HPDE6-E6E7 (cell line): ENCODE measurements around the gene CCL26.
A peak's percentile ranks its signal among the peaks of the same experiment; 100 is the strongest.
"Not testable (repeated sequence)": the region's sequence is repeated elsewhere in the genome, so short reads cannot be mapped to it uniquely, and the experiment has no call there.

Experiments
- DNase-seq: peaks from one replicate; pipeline ENCODE4 v3.0.0; 2011; ENCODE audit warnings: missing footprints; ENCODE audit errors: extremely low spot score

Gene CCL26

GRCh38 chr7:75738975-75739795 lies 32.8 kb downstream of the CCL26 start:
- DNase-seq, result peak; percentile 98

GRCh38 chr7:75738604-75738974 lies 33.4 kb downstream of the CCL26 start, which contains the start of gene HIP1:
Gene HIP1 (minus strand): TSS chr7:75738941. CDS start chr7:75738920, 21 bp downstream.
- DNase-seq, result no peak

GRCh38 chr7:75737856-75738603 lies 34.0 kb downstream of the CCL26 start:
- DNase-seq, result no peak

- no peak for DNase-seq
Measured at GRCh38 chr7:75735581-75736350, 36.2 kb downstream of the CCL26 start.

GRCh38 chr7:75734586-75735458 lies 37.2 kb downstream of the CCL26 start:
- no peak for DNase-seq

- DNase-seq, result no peak
Measured at GRCh38 chr7:75732764-75733630, 39.0 kb downstream of the CCL26 start.

- no peak for DNase-seq
Measured at GRCh38 chr7:75732016-75732521, 39.9 kb downstream of the CCL26 start.

- no peak for DNase-seq
Measured at GRCh38 chr7:75729851-75730274, 42.1 kb downstream of the CCL26 start.

GRCh38 chr7:75727881-75728593 lies 44.0 kb downstream of the CCL26 start:
- peak; percentile 40 for DNase-seq

- not testable (repeated sequence) for DNase-seq
Measured at GRCh38 chr7:75727351-75727750, 44.7 kb downstream of the CCL26 start.

GRCh38 chr7:75725306-75725705 lies 46.7 kb downstream of the CCL26 start:
- no peak for DNase-seq

- DNase-seq, result no peak
Measured at GRCh38 chr7:75723444-75723843, 48.6 kb downstream of the CCL26 start.

GRCh38 chr7:75722373-75722772 lies 49.6 kb downstream of the CCL26 start:
- no peak for DNase-seq

GRCh38 chr7:75721922-75722321 lies 50.1 kb downstream of the CCL26 start:
- not testable (repeated sequence) for DNase-seq

- DNase-seq, result no peak
Measured at GRCh38 chr7:75721426-75721825, 50.6 kb downstream of the CCL26 start.

GRCh38 chr7:75719626-75720025 lies 52.4 kb downstream of the CCL26 start:
- no peak for DNase-seq
